ENCODE measurements around the gene CDH13. TPM values are rescaled to one million over a fixed set of nuclear protein-coding genes. Genes with fewer than 3 reads are reported as not detected.

CDH13 gene
- total RNA-seq, 1 donor from 2014 or later: 14.3 TPM

DNA sequence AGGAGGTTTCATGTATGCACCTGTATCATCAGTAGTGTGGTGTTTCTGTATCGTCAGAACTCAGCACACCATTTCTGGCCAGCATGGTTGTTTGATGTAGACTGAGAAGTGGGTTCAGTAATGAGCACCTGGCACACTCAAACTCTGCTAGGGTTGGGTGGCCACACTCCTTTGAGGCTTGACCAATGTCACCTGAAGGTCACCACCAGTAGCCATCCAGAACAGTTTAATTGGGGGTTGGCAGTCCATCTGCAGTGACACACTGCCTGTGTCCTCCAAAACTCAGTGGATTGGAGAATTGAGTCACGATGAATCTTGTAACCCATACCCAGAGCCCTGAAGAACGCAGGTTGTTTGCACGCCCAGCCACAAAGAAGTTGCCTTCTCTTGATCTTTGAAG, 1094.2 kb downstream of the CDH13 start:
- ATAC-seq: no peak
- Histone ChIP-seq H3K9me3 (no peaks in the 10 kb centered on the region), H3K36me3 (no peaks in the 10 kb centered on the region), H3K27me3 (ENCODE audit: low read depth) (no peaks in the 10 kb centered on the region), H3K4me3 (no peak overlapping the region), H3K27ac (no peak overlapping the region), H3K4me1 (no peaks in the 10 kb centered on the region)
- no peak for DNase-seq
- intact Hi-C loops (cut with DNase I): no loop called here
- TF ChIP-seq, protein P1, sequence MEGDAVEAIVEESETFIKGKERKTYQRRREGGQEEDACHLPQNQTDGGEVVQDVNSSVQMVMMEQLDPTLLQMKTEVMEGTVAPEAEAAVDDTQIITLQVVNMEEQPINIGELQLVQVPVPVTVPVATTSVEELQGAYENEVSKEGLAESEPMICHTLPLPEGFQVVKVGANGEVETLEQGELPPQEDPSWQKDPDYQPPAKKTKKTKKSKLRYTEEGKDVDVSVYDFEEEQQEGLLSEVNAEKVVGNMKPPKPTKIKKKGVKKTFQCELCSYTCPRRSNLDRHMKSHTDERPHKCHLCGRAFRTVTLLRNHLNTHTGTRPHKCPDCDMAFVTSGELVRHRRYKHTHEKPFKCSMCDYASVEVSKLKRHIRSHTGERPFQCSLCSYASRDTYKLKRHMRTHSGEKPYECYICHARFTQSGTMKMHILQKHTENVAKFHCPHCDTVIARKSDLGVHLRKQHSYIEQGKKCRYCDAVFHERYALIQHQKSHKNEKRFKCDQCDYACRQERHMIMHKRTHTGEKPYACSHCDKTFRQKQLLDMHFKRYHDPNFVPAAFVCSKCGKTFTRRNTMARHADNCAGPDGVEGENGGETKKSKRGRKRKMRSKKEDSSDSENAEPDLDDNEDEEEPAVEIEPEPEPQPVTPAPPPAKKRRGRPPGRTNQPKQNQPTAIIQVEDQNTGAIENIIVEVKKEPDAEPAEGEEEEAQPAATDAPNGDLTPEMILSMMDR (IDR thresholded peaks at IDR 0.05): no peak

DNA sequence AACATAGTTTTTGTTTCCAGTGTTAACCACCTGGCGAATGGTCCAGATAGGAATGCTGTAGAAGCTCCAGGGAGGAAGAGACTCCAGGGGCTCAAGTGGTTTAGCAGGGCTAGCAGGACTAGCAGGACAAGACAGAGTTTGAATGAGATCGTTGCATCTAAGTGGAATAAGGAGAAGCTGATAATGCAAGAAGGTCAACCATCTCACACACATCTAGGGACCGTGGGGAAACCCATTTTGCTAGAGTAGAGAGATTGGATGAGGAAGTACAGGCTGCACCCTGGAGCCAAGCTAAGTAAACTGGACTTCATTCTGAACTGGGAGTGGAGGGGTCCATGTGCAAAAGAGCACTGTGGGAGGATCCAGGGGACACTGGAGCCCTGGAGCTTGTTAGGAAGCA, 1094.9 kb downstream of the CDH13 start:
- DNase-seq (no peak), ATAC-seq (no peak)
- Histone ChIP-seq H3K4me1 (no peaks in the 10 kb centered on the region), H3K4me3 (no peak overlapping the region), H3K9me3 (no peaks in the 10 kb centered on the region), H3K36me3 (no peaks in the 10 kb centered on the region), H3K27me3 (ENCODE audit: low read depth) (no peaks in the 10 kb centered on the region), H3K27ac (no peak overlapping the region)
- intact Hi-C loops (cut with DNase I): no loop called here
- TF ChIP-seq, protein P1 (IDR thresholded peaks at IDR 0.05): no peak

DNA sequence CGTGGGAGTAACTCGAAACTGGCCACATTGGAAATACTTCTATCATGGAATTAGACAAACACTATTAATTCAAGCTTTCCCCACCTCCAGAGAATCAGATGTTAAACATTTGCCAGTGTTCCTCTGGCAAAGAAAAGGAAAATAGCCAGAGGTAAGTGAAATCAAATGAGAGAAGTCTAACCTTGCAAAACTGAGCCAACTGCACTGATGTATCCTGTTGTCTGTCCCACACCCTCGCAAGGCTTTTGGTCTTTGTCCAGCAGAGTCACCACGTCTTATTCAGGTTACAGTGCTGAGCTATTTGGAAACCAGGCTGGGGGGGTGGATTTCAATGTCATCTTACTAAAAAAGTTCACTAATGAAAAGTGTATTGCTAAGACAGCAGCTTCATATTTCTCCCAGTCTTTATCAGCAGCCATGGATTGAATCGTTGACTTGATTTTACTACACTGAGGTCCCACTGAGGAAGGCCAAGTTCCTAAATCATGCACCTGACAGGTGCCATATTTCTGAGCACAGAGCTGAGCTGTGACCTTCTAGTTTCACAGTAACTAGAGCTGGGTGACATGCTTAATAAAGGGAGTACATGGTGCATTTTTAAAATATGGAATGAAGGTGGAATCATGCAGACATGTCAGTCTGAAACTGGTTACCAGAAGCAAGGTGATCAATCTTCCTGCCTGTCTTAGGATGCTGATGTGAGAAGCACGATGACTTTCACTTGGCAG, 1095.9 kb downstream of the CDH13 start:
- Histone ChIP-seq H3K27me3 (ENCODE audit: low read depth) (no peaks in the 10 kb centered on the region), H3K9me3 (no peaks in the 10 kb centered on the region), H3K27ac (no peak overlapping the region), H3K36me3 (no peaks in the 10 kb centered on the region), H3K4me3 (no peak overlapping the region), H3K4me1 (no peaks in the 10 kb centered on the region)
- TF ChIP-seq, protein P1 (IDR thresholded peaks at IDR 0.05): no peak
- DNase-seq: no peak
- intact Hi-C loops (cut with DNase I): no loop called here
- no peak for ATAC-seq

DNA sequence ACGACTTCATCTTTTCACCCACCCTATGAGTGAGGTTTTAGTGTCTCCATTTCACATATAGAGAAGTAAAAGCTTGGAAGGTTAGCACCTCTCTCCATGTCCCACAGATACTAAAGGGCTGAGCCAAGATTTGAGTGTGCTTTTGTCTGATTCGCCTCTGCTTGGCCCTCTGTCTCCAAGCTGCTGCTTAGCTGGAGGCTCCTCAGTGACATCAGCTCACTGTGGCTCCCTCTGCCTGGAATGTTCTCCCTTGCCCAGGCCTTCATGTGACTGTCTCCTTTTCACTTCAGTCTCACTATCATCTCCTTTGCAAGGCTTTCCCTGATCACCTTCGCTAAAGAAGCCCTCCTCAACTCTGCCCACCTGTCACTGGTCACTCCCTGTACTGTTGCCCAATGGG, 1096.5 kb downstream of the CDH13 start:
- intact Hi-C loops (cut with DNase I): no loop called here
- H3K27ac ChIP-seq: no peak overlapping the region
- ATAC-seq: no peak

DNA sequence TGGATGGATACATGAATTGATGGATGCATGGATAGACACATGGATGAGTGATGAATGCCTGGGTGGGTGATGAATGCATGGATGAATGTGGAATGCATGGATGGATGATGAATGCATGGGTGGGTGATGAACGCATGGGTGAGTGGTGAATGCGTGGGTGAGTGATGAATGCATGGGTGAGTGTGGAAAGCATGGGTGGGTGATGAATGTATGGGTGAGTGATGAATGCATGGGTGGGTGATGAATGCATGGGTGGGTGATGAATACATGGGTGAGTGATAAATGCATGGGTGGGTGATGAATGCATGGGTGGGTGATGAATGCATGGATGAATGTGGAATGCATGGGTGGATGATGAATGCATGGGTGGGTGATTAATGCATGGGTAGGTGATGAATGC, 1097.1 kb downstream of the CDH13 start:
- intact Hi-C loops (cut with DNase I): no loop called here
- no peaks in the 10 kb centered on the region for H3K9me3 ChIP-seq
- no peaks in the 10 kb centered on the region for H3K4me1 ChIP-seq
- ATAC-seq: no peak
- H3K36me3 ChIP-seq: no peaks in the 10 kb centered on the region
- H3K27ac ChIP-seq: no peak overlapping the region
- no peaks in the 10 kb centered on the region for H3K27me3 ChIP-seq (ENCODE audit: low read depth)
- no peak overlapping the region for H3K4me3 ChIP-seq
- TF ChIP-seq, protein P1 (IDR thresholded peaks at IDR 0.05): no peak
- DNase-seq: no peak

More for the DNA sequence above, 1096.5 kb downstream of the CDH13 start:
- DNase-seq: no peak
- Histone ChIP-seq H3K4me3 (no peak overlapping the region), H3K4me1 (no peaks in the 10 kb centered on the region), H3K27me3 (ENCODE audit: low read depth) (no peaks in the 10 kb centered on the region), H3K9me3 (no peaks in the 10 kb centered on the region), H3K36me3 (no peaks in the 10 kb centered on the region)
- TF ChIP-seq, protein P1 (IDR thresholded peaks at IDR 0.05): no peak
